H9 (cell line): Measurements from ENCODE around the gene ZNF783. TPM values are rescaled to one million over a fixed set of nuclear protein-coding genes. Genes with fewer than 3 reads are reported as not detected.

Experiments
- DNase-seq: peaks from one replicate; pipeline ENCODE4 v3.0.0-alpha.2; 2017
- H2AFZ ChIP-seq: one replicate; pipeline ENCODE4 v1.6.1; 2013; ENCODE audit warnings: mild to moderate bottlenecking, low read length, control low read depth, moderate library complexity
- H2AK5ac ChIP-seq: 2 replicates; pipeline ENCODE4 v1.6.1; 2013; ENCODE audit warnings: low read length, control low read depth, mixed read lengths; ENCODE audit not compliant: insufficient read length
- H2BK120ac ChIP-seq: one replicate; pipeline ENCODE4 v1.6.1; 2013; ENCODE audit warnings: low read depth, mild to moderate bottlenecking, low read length, control low read depth, inconsistent platforms; ENCODE audit not compliant: poor library complexity, severe bottlenecking
- H2BK12ac ChIP-seq: 2 replicates; pipeline ENCODE4 v1.6.1; 2013; ENCODE audit warnings: low read length, control low read depth, mixed read lengths, low read depth; ENCODE audit not compliant: insufficient read length
- H2BK15ac ChIP-seq: 2 replicates; pipeline ENCODE4 v1.6.1; 2013; ENCODE audit warnings: low read depth, low read length, control low read depth
- H2BK20ac ChIP-seq: one replicate; pipeline ENCODE4 v1.6.1; 2013; ENCODE audit warnings: low read depth, mild to moderate bottlenecking, low read length, control low read depth, inconsistent platforms; ENCODE audit not compliant: poor library complexity, severe bottlenecking
- H2BK5ac ChIP-seq: 2 replicates; pipeline ENCODE4 v1.6.1; 2013; ENCODE audit warnings: low read length, control low read depth, mixed read lengths; ENCODE audit not compliant: insufficient read length
- H3K14ac ChIP-seq: 2 replicates; pipeline ENCODE4 v1.6.1; 2013; ENCODE audit warnings: low read length, control low read depth; ENCODE audit not compliant: insufficient read depth
- H3K18ac ChIP-seq: 2 replicates; pipeline ENCODE4 v1.6.1; 2013; ENCODE audit warnings: low read depth, mild to moderate bottlenecking, mixed read lengths, low read length, control low read depth; ENCODE audit not compliant: insufficient read length
- H3K23ac ChIP-seq: 2 replicates; pipeline ENCODE4 v1.6.1; 2013; ENCODE audit warnings: low read length, control low read depth, mixed read lengths, low read depth; ENCODE audit not compliant: insufficient read length
- H3K23me2 ChIP-seq: 2 replicates; pipeline ENCODE4 v1.6.1; 2013; ENCODE audit warnings: low read depth, mild to moderate bottlenecking, mixed read lengths, low read length, control low read depth; ENCODE audit not compliant: insufficient read length, poor library complexity, severe bottlenecking
- H3K27ac ChIP-seq: 2 replicates; pipeline ENCODE4 v1.5.1; 2013; ENCODE audit warnings: low read length, control low read depth, mixed read lengths, low read depth; ENCODE audit not compliant: insufficient read length
- H3K27me3 ChIP-seq: 2 replicates; pipeline ENCODE4 v1.6.1; 2013; ENCODE audit warnings: low read length, control low read depth, inconsistent platforms; ENCODE audit not compliant: insufficient read depth
- H3K4ac ChIP-seq: 2 replicates; pipeline ENCODE4 v1.6.1; 2013; ENCODE audit warnings: low read depth, mild to moderate bottlenecking, control low read depth, inconsistent platforms, low read length, moderate library complexity
- H3K4me1 ChIP-seq: 2 replicates; pipeline ENCODE4 v1.6.1; 2013; ENCODE audit warnings: low read length, control low read depth, inconsistent platforms; ENCODE audit not compliant: insufficient read depth
- H3K4me2 ChIP-seq: 2 replicates; pipeline ENCODE4 v1.6.1; 2013; ENCODE audit warnings: low read length, control low read depth, mixed read lengths; ENCODE audit not compliant: insufficient read length, insufficient read depth
- H3K56ac ChIP-seq: 2 replicates; pipeline ENCODE4 v1.6.1; 2013; ENCODE audit warnings: low read depth, mild to moderate bottlenecking, mixed read lengths, low read length, control low read depth; ENCODE audit not compliant: insufficient read length
- H3K79me1 ChIP-seq: 2 replicates; pipeline ENCODE4 v1.6.1; 2013; ENCODE audit warnings: low read depth, mild to moderate bottlenecking, moderate library complexity, low read length, control low read depth, inconsistent platforms; ENCODE audit not compliant: insufficient read depth, poor library complexity, severe bottlenecking
- H3K79me2 ChIP-seq: 2 replicates; pipeline ENCODE4 v1.6.1; 2013; ENCODE audit warnings: low read length, control low read depth, inconsistent platforms; ENCODE audit not compliant: insufficient read depth
- H3K9ac ChIP-seq: 2 replicates; pipeline ENCODE4 v1.6.1; 2013; ENCODE audit warnings: low read length, control low read depth, mixed read lengths; ENCODE audit not compliant: insufficient read length; ENCODE audit errors: extremely low read depth
- H3K9me3 ChIP-seq: one replicate; pipeline ENCODE4 v1.6.1; 2013; ENCODE audit warnings: low read depth, low read length, inconsistent platforms; ENCODE audit not compliant: control insufficient read depth
- H3T11ph ChIP-seq: one replicate; pipeline ENCODE4 v1.6.1; 2013; ENCODE audit warnings: mild to moderate bottlenecking, low read length, control low read depth, inconsistent platforms
- H4K20me1 ChIP-seq: one replicate; pipeline ENCODE4 v1.6.1; 2013; ENCODE audit not compliant: control insufficient read depth, insufficient read length, insufficient read depth
- H4K5ac ChIP-seq: 2 replicates; pipeline ENCODE4 v1.6.1; 2013; ENCODE audit warnings: low read depth, mild to moderate bottlenecking, mixed read lengths, low read length, control low read depth; ENCODE audit not compliant: insufficient read length
- H4K8ac ChIP-seq: replicated peaks from 2 replicates; pipeline ENCODE4 v1.6.1; 2013; ENCODE audit warnings: low read length, control low read depth, mixed read lengths, low read depth; ENCODE audit not compliant: insufficient read length
- H4K91ac ChIP-seq: 2 replicates; pipeline ENCODE4 v1.6.1; 2013; ENCODE audit warnings: low read depth, mild to moderate bottlenecking, moderate library complexity, mixed read lengths, low read length, control low read depth; ENCODE audit not compliant: insufficient read length
- H3K27ac Mint-ChIP-seq, 3 experiments: 2 replicates in 2 of 3; 3 replicates in 1 of 3; pipeline ENCODE4 v1.8.0; 2020 to 2021; ENCODE audit warnings: mixed read lengths in 3 of 3, mild to moderate bottlenecking in 1 of 3, moderate library complexity in 1 of 3
- H3K27me3 Mint-ChIP-seq: 2 replicates; pipeline ENCODE4 v1.8.0; 2021; ENCODE audit warnings: low read depth, mild to moderate bottlenecking, moderate library complexity, mixed read lengths
- H3K36me3 Mint-ChIP-seq, 3 experiments: 2 replicates in 2 of 3; 3 replicates in 1 of 3; pipeline ENCODE4 v1.8.0; 2020 to 2021; ENCODE audit warnings: low read depth in 3 of 3, mixed read lengths in 3 of 3; ENCODE audit not compliant: insufficient read depth in 1 of 3
- H3K4me1 Mint-ChIP-seq, 2 experiments: 2 replicates each; pipeline ENCODE4 v1.8.0; 2020; ENCODE audit warnings: mixed read lengths in 2 of 2
- H3K4me3 Mint-ChIP-seq, 2 experiments: 2 replicates in 1 of 2; 3 replicates in 1 of 2; pipeline ENCODE4 v1.8.0; 2020 to 2021; ENCODE audit warnings: mild to moderate bottlenecking in 2 of 2, mixed read lengths in 2 of 2, moderate library complexity in 1 of 2
- H3K9me3 Mint-ChIP-seq, 2 experiments: 2 replicates in 1 of 2; 3 replicates in 1 of 2; pipeline ENCODE4 v1.8.0; 2020; ENCODE audit warnings: mild to moderate bottlenecking in 2 of 2, mixed read lengths in 2 of 2, moderate library complexity in 1 of 2
- WGBS: extraction: QIAGEN DNeasy Blood & Tissue Kit; methylation state at CpG from one replicate; pipeline ENCODE4 v1.1.7; 2013; ENCODE audit warnings: missing lambda C conversion rate, low lambda C conversion rate, mixed read lengths; ENCODE audit not compliant: insufficient read length; ENCODE audit errors: extremely low coverage; 5-methylcytosine and 5-hydroxymethylcytosine counted together
- total RNA-seq: library from RNA; stranded (reverse); gene quantifications from 2 replicates; pipeline ENCODE4 v1.2.1, GENCODE V29; 2021
- TF ChIP-seq, protein P1 (sequence below): fragments of 200-600 bp; sonication (generic); conservative IDR thresholded peaks from 3 replicates; pipeline ENCODE4 v1.8.0; 2021; ENCODE audit warnings: antibody characterized with exemption, mild to moderate bottlenecking

Gene ZNF783
- total RNA-seq, 1 experiment from 2014 or later, result 13.6 TPM

DNA sequence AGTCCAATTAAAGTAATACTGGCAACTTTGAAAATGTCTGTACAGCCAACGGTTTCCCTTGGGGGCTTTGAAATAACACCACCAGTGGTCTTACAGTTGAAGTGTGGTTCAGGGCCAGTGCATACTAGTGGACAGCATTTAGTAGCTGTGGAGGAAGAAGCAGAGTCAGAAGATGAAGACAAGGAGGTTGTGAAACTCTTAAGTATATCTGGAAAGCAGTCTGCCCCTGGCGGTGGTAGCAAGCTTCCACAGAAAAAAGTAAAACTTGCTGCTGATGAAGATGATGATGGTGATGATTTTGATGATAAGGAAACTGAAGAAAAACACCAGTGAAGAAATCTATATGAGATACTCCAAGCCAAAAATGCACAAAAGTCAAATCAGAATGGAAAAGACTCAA, 72.2 kb downstream of the ZNF783 start:
- H3K9me3 Mint-ChIP-seq, result peaks cover 22% of the 10 kb centered on the region in 2 experiments
- Histone ChIP-seq H3K27me3 (no peaks in the 10 kb centered on the region), H4K91ac (no peak overlapping the region), H3T11ph (no peak overlapping the region), H3K79me1 (no peaks in the 10 kb centered on the region), H3K56ac (no peak overlapping the region), H3K23me2 (no peaks in the 10 kb centered on the region), H3K27ac (no peak overlapping the region), H2BK20ac (no peak overlapping the region), H3K79me2 (no peaks in the 10 kb centered on the region), H3K9ac (no peak overlapping the region), H4K20me1 (no peaks in the 10 kb centered on the region), H4K8ac (no peak overlapping the region), H3K23ac (no peak overlapping the region), H3K18ac (no peak overlapping the region), H2BK15ac (no peak overlapping the region), H3K14ac (no peak overlapping the region), H2BK12ac (no peak overlapping the region), H3K4me1 (no peaks in the 10 kb centered on the region), H2BK120ac (no peak overlapping the region), H3K4me2 (no peak overlapping the region), H4K5ac (no peak overlapping the region), H2BK5ac (no peak overlapping the region), H2AK5ac (no peak overlapping the region), H2AFZ (no peak overlapping the region), H3K4ac (no peak overlapping the region), H3K9me3 (no peaks in the 10 kb centered on the region)
- WGBS, result no CpG with 5 or more reads among the region's 2 CpGs
- no peak overlapping the region for H3K4me3 Mint-ChIP-seq
- H3K4me1 Mint-ChIP-seq, result peaks cover 0 to 2% of the 10 kb centered on the region in 2 experiments; a peak in 1 of 4 replicates
- H3K27me3 Mint-ChIP-seq, result peaks cover 9% of the 10 kb centered on the region
- no peak for DNase-seq
- H3K27ac Mint-ChIP-seq, result no peak overlapping the region
- TF ChIP-seq, protein P1, sequence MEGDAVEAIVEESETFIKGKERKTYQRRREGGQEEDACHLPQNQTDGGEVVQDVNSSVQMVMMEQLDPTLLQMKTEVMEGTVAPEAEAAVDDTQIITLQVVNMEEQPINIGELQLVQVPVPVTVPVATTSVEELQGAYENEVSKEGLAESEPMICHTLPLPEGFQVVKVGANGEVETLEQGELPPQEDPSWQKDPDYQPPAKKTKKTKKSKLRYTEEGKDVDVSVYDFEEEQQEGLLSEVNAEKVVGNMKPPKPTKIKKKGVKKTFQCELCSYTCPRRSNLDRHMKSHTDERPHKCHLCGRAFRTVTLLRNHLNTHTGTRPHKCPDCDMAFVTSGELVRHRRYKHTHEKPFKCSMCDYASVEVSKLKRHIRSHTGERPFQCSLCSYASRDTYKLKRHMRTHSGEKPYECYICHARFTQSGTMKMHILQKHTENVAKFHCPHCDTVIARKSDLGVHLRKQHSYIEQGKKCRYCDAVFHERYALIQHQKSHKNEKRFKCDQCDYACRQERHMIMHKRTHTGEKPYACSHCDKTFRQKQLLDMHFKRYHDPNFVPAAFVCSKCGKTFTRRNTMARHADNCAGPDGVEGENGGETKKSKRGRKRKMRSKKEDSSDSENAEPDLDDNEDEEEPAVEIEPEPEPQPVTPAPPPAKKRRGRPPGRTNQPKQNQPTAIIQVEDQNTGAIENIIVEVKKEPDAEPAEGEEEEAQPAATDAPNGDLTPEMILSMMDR, result 0 out of 3 replicates have a peak, but pooled peaks have one; percentile 24
- H3K36me3 Mint-ChIP-seq, result peaks cover 2 to 5% (median 3%) of the 10 kb centered on the region in 3 experiments; a peak in 4 of 7 replicates

Other genes starting within 250 kb of the ZNF783 start
- gene PDIA4, start 233.7 kb upstream of the ZNF783 start, total RNA-seq, result 217 and 230 TPM in 2 replicates
- gene ZNF786, start 171.5 kb upstream of the ZNF783 start, total RNA-seq, result 24.1 and 25.1 TPM in 2 replicates
- gene ZNF425, start 135.9 kb upstream of the ZNF783 start, total RNA-seq, result 5.3 and 5.4 TPM in 2 replicates
- gene ZNF398, start 114.7 kb upstream of the ZNF783 start, total RNA-seq, result 62.1 and 62.4 TPM in 2 replicates
- 39.0 and 39.9 TPM in 2 replicates for gene ZNF282, start 66.7 kb upstream of the ZNF783 start, total RNA-seq
- 21.1 and 22.9 TPM in 2 replicates for gene ZNF212, start 22.5 kb upstream of the ZNF783 start, total RNA-seq
- gene ZNF777, start 198.9 kb downstream of the ZNF783 start, total RNA-seq, result 15.6 and 15.9 TPM in 2 replicates
- gene ZNF746, start 235.6 kb downstream of the ZNF783 start, total RNA-seq, result 25.6 and 26.7 TPM in 2 replicates